ENCODE measurements around the gene SVOPL.
A peak's percentile ranks its signal among the peaks of the same experiment; 100 is the strongest.

Gene SVOPL

GRCh38 chr7:138667535-138668228 is 33.5 kb downstream of the SVOPL start:
- H2AFZ ChIP-seq (ENCODE audit: insufficient read depth, low read length, poor library complexity), result no peak overlapping the region
- no peak overlapping the region for H4K12ac ChIP-seq (ENCODE audit: low read depth, low read length)
- H3K27ac ChIP-seq (ENCODE audit: low read depth, low read length), result peak overlapping the region; percentile 89
- WGBS (ENCODE audit: extremely low coverage, insufficient coverage, insufficient read length), result no CpG with 5 or more reads among the region's 6 CpGs
- H3K18ac ChIP-seq (ENCODE audit: low read length), result no peak overlapping the region
- no peaks in the 10 kb centered on the region for H3K27me3 ChIP-seq (ENCODE audit: insufficient read depth, low read length)
- H3K14ac ChIP-seq (ENCODE audit: low read length), result no peak overlapping the region
- no peak overlapping the region for H3K4me3 ChIP-seq (ENCODE audit: low read depth, low read length)
- no peak overlapping the region for H2AK5ac ChIP-seq (ENCODE audit: low read length)
- no peak overlapping the region for H3K23ac ChIP-seq (ENCODE audit: low read length)
- no peak overlapping the region for H3K4me2 ChIP-seq (ENCODE audit: low read length)
- no peaks in the 10 kb centered on the region for H3K36me3 ChIP-seq (ENCODE audit: control insufficient read depth in 1 of 2, insufficient read depth in 2 of 2, low read length in 2 of 2)
- peak overlapping the region; percentile 43 for H2BK12ac ChIP-seq (ENCODE audit: low read length)
- H3K4ac ChIP-seq (ENCODE audit: low read depth, low read length), result peak overlapping the region; percentile 24
- H3K9ac ChIP-seq (ENCODE audit: low read length), result no peak overlapping the region
- peak overlapping the region; percentile 58 for H4K91ac ChIP-seq (ENCODE audit: low read depth, low read length)
- H2BK120ac ChIP-seq (ENCODE audit: insufficient read depth, low read length, poor library complexity), result peak overlapping the region; percentile 50
- H2BK5ac ChIP-seq (ENCODE audit: low read depth, low read length, poor library complexity), result peak overlapping the region; percentile 61
- peaks cover 10% of the 10 kb centered on the region for H3K9me3 ChIP-seq (ENCODE audit: insufficient read depth, low read depth, low read length)
- peaks cover 46% of the 10 kb centered on the region for H3K79me1 ChIP-seq (ENCODE audit: low read length)
- H3K79me2 ChIP-seq (ENCODE audit: control insufficient read depth, insufficient read depth, low read length, poor library complexity), result peaks cover 10% of the 10 kb centered on the region
- no peak for DNase-seq
- peak overlapping the region; percentile 2 for H4K8ac ChIP-seq (ENCODE audit: low read depth, low read length)
- peaks cover 14 to 22% of the 10 kb centered on the region in 2 experiments for H3K4me1 ChIP-seq (ENCODE audit: control insufficient read depth in 1 of 2, insufficient read depth in 2 of 2, low read length in 2 of 2)

DNA sequence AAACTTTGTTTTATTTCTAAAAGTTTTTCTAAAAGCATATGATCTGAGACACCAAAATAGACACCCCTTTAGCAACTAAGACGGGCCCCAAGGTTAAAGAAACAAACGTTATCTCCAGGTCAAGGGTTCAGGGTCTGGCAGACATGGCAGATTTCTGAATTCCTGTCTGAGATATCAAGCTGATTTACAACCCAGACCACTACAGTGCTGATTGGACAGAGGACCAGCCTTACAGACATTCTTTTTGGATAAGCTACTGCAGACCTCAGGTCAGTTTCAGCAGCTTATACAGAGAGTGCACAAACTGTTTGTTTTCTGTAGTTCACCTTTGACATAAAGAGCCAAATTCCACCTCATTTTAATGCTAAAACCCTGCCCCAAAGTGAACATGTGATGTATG is 34.8 kb downstream of the SVOPL start:
- Histone ChIP-seq H3K9ac (ENCODE audit: low read length) (no peak overlapping the region), H3K27ac (ENCODE audit: low read depth, low read length) (peak overlapping the region; percentile 89), H3K36me3 (ENCODE audit: control insufficient read depth in 1 of 2, insufficient read depth in 2 of 2, low read length in 2 of 2) (no peaks in the 10 kb centered on the region), H2AK5ac (ENCODE audit: low read length) (no peak overlapping the region), H4K8ac (ENCODE audit: low read depth, low read length) (no peak overlapping the region), H3K14ac (ENCODE audit: low read length) (no peak overlapping the region), H3K79me2 (ENCODE audit: control insufficient read depth, insufficient read depth, low read length, poor library complexity) (peaks cover 14% of the 10 kb centered on the region), H2BK12ac (ENCODE audit: low read length) (no peak overlapping the region), H3K79me1 (ENCODE audit: low read length) (peaks cover 58% of the 10 kb centered on the region), H4K91ac (ENCODE audit: low read depth, low read length) (no peak overlapping the region), H3K18ac (ENCODE audit: low read length) (no peak overlapping the region), H3K27me3 (ENCODE audit: insufficient read depth, low read length) (no peaks in the 10 kb centered on the region), H3K4ac (ENCODE audit: low read depth, low read length) (no peak overlapping the region), H3K4me3 (ENCODE audit: low read depth, low read length) (no peak overlapping the region), H2BK120ac (ENCODE audit: insufficient read depth, low read length, poor library complexity) (no peak overlapping the region), H2AFZ (ENCODE audit: insufficient read depth, low read length, poor library complexity) (no peak overlapping the region), H2BK5ac (ENCODE audit: low read depth, low read length, poor library complexity) (peak overlapping the region; percentile 70), H3K23ac (ENCODE audit: low read length) (no peak overlapping the region), H4K12ac (ENCODE audit: low read depth, low read length) (no peak overlapping the region), H3K4me2 (ENCODE audit: low read length) (peak overlapping the region; percentile 21), H3K9me3 (ENCODE audit: insufficient read depth, low read depth, low read length) (peaks cover 10% of the 10 kb centered on the region), H3K4me1 (ENCODE audit: control insufficient read depth in 1 of 2, insufficient read depth in 2 of 2, low read length in 2 of 2) (peaks cover 24 to 32% of the 10 kb centered on the region in 2 experiments)
- DNase-seq, result no peak
- WGBS (ENCODE audit: extremely low coverage, insufficient coverage, insufficient read length), result no CpG with 5 or more reads among the region's 2 CpGs

DNA sequence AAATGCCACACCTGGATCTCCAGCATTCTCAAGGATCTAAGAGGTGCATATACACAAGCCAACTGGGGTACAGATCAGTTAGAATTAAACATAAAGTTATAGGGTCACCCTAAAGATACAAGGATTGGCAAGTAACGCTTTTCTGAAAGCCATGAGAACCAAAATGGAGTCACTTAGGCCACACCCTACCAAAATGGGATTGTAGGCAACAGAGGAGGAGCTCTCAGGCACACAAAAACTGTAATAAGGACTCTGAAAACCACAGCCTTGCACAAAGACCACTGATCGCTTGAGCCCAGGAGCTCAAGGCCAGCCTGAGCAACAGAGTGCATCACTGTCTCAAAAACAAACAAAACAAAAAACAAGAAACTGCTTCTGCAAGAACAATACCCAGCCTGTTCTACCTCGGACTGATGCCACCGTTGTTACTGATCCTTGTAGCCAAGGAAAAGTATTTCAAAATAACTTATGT is 35.5 kb downstream of the SVOPL start:
- H3K9me3 ChIP-seq (ENCODE audit: insufficient read depth, low read depth, low read length), result peaks cover 10% of the 10 kb centered on the region
- no peak overlapping the region for H3K4me3 ChIP-seq (ENCODE audit: low read depth, low read length)
- no peaks in the 10 kb centered on the region for H3K27me3 ChIP-seq (ENCODE audit: insufficient read depth, low read length)
- H4K8ac ChIP-seq (ENCODE audit: low read depth, low read length), result peak overlapping the region; percentile 33
- peak overlapping the region; percentile 48 for H2AK5ac ChIP-seq (ENCODE audit: low read length)
- H2AFZ ChIP-seq (ENCODE audit: insufficient read depth, low read length, poor library complexity), result no peak overlapping the region
- peak overlapping the region; percentile 73 for H3K18ac ChIP-seq (ENCODE audit: low read length)
- no peak overlapping the region for H4K12ac ChIP-seq (ENCODE audit: low read depth, low read length)
- H2BK12ac ChIP-seq (ENCODE audit: low read length), result peak overlapping the region; percentile 90
- H3K36me3 ChIP-seq (ENCODE audit: control insufficient read depth in 1 of 2, insufficient read depth in 2 of 2, low read length in 2 of 2), result no peaks in the 10 kb centered on the region
- no peak overlapping the region for H3K23ac ChIP-seq (ENCODE audit: low read length)
- no peak overlapping the region for H3K4me2 ChIP-seq (ENCODE audit: low read length)
- no peak overlapping the region for H3K9ac ChIP-seq (ENCODE audit: low read length)
- H4K91ac ChIP-seq (ENCODE audit: low read depth, low read length), result peak overlapping the region; percentile 57
- peaks cover 58% of the 10 kb centered on the region for H3K79me1 ChIP-seq (ENCODE audit: low read length)
- H2BK120ac ChIP-seq (ENCODE audit: insufficient read depth, low read length, poor library complexity), result peak overlapping the region; percentile 54
- H3K4me1 ChIP-seq (ENCODE audit: control insufficient read depth in 1 of 2, insufficient read depth in 2 of 2, low read length in 2 of 2), result peaks cover 24 to 32% of the 10 kb centered on the region in 2 experiments
- peak overlapping the region; percentile 55 for H2BK5ac ChIP-seq (ENCODE audit: low read depth, low read length, poor library complexity)
- H3K4ac ChIP-seq (ENCODE audit: low read depth, low read length), result peak overlapping the region; percentile 31
- WGBS (ENCODE audit: extremely low coverage, insufficient coverage, insufficient read length), result no CpG with 5 or more reads among the region's 4 CpGs
- no peak for DNase-seq
- peak overlapping the region; percentile 90 for H3K27ac ChIP-seq (ENCODE audit: low read depth, low read length)
- peak overlapping the region; percentile 55 for H3K14ac ChIP-seq (ENCODE audit: low read length)
- H3K79me2 ChIP-seq (ENCODE audit: control insufficient read depth, insufficient read depth, low read length, poor library complexity), result peaks cover 14% of the 10 kb centered on the region

GRCh38 chr7:138665249-138665648 is 35.9 kb downstream of the SVOPL start:
- Histone ChIP-seq H2BK5ac (ENCODE audit: low read depth, low read length, poor library complexity) (peak overlapping the region; percentile 55), H3K4ac (ENCODE audit: low read depth, low read length) (peak overlapping the region; percentile 1), H2BK12ac (ENCODE audit: low read length) (peak overlapping the region; percentile 53), H3K4me3 (ENCODE audit: low read depth, low read length) (no peak overlapping the region), H3K4me2 (ENCODE audit: low read length) (no peak overlapping the region), H3K27me3 (ENCODE audit: insufficient read depth, low read length) (no peaks in the 10 kb centered on the region), H4K12ac (ENCODE audit: low read depth, low read length) (no peak overlapping the region), H3K79me2 (ENCODE audit: control insufficient read depth, insufficient read depth, low read length, poor library complexity) (peaks cover 14% of the 10 kb centered on the region), H3K79me1 (ENCODE audit: low read length) (peaks cover 58% of the 10 kb centered on the region), H3K9me3 (ENCODE audit: insufficient read depth, low read depth, low read length) (peaks cover 10% of the 10 kb centered on the region), H3K4me1 (ENCODE audit: control insufficient read depth in 1 of 2, insufficient read depth in 2 of 2, low read length in 2 of 2) (peaks cover 24 to 32% of the 10 kb centered on the region in 2 experiments), H3K18ac (ENCODE audit: low read length) (no peak overlapping the region), H4K91ac (ENCODE audit: low read depth, low read length) (peak overlapping the region; percentile 57), H3K14ac (ENCODE audit: low read length) (peak overlapping the region; percentile 5), H3K27ac (ENCODE audit: low read depth, low read length) (peak overlapping the region; percentile 90), H3K9ac (ENCODE audit: low read length) (no peak overlapping the region), H2BK120ac (ENCODE audit: insufficient read depth, low read length, poor library complexity) (peak overlapping the region; percentile 54), H3K36me3 (ENCODE audit: control insufficient read depth in 1 of 2, insufficient read depth in 2 of 2, low read length in 2 of 2) (no peaks in the 10 kb centered on the region), H4K8ac (ENCODE audit: low read depth, low read length) (peak overlapping the region; percentile 0), H2AFZ (ENCODE audit: insufficient read depth, low read length, poor library complexity) (no peak overlapping the region), H3K23ac (ENCODE audit: low read length) (no peak overlapping the region), H2AK5ac (ENCODE audit: low read length) (peak overlapping the region; percentile 1)
- WGBS (ENCODE audit: extremely low coverage, insufficient coverage, insufficient read length), result no CpG with 5 or more reads among the region's 4 CpGs
- no peak for DNase-seq

Data from trophoblast cell (in vitro differentiated cells and primary cell).